ENCODE measurements around the gene LMAN1L.

GRCh38 chr15:74839526-74840395 lies 27.1 kb downstream of the LMAN1L start:
- TF ChIP-seq CTCF (IDR thresholded peaks at IDR 0.05; ENCODE audit: insufficient read depth, low read length, poor library complexity, severe bottlenecking) (no peak), EZH2phosphoT487 (conservative IDR thresholded peaks at IDR 0.05; ENCODE audit: low read length) (no peak)

Measured in SU-DHL-6 (cell line).